K562 (cell line): Measurements from ENCODE around the gene AK4. TPM values are rescaled to one million over a fixed set of nuclear protein-coding genes. Genes with fewer than 3 reads are reported as not detected.
A peak's percentile ranks its signal among the peaks of the same experiment; 100 is the strongest.

Experiments
- EHMT2 ChIP-seq: fragments of 450-650 bp; IDR thresholded peaks from 2 replicates; pipeline ENCODE4 v1.6.1; 2018; ENCODE audit warnings: antibody characterized with exemption
- HIVEP1 ChIP-seq: fragments of 250-450 bp; sonication (Bioruptor Pico); IDR thresholded peaks from 2 replicates; pipeline ENCODE4 v1.4.0; 2020; ENCODE audit warnings: mild to moderate bottlenecking
- JUND ChIP-seq, 2 experiments: IDR thresholded peaks; 2 replicates in 1 of 2; 3 replicates in 1 of 2; pipeline ENCODE4 v1.6.1; 2011; ENCODE audit warnings: borderline replicate concordance in 2 of 2, low read depth in 2 of 2, low read length in 2 of 2, improper control_type of control experiment in 1 of 2, missing biosample characterization in 1 of 2, missing genetic modification characterization in 1 of 2, missing genetic modification reagents in 1 of 2
- MCM2 ChIP-seq: fragments of 450-650 bp; IDR thresholded peaks from 2 replicates; pipeline ENCODE4 v1.6.1; 2017; ENCODE audit warnings: low read depth, mild to moderate bottlenecking
- MCM7 ChIP-seq, 2 experiments: fragments of 450-650 bp; IDR thresholded peaks; 2 replicates each; pipeline ENCODE4 v1.6.1; 2016 to 2018
- MTA2 ChIP-seq: fragments of 450-650 bp; IDR thresholded peaks from 2 replicates; pipeline ENCODE4 v1.6.1; 2016; ENCODE audit warnings: low read depth
- NCOA4 ChIP-seq: fragments of 450-650 bp; IDR thresholded peaks from 2 replicates; pipeline ENCODE4 v1.6.1; 2018; ENCODE audit warnings: mild to moderate bottlenecking; ENCODE audit not compliant: partially characterized antibody
- NFRKB ChIP-seq: fragments of 450-650 bp; IDR thresholded peaks from 2 replicates; pipeline ENCODE4 v1.6.1; 2016; ENCODE audit warnings: low read depth
- SMAD2 ChIP-seq: fragments of 150-350 bp; IDR thresholded peaks from 2 replicates; pipeline ENCODE4 v1.6.1; 2014; ENCODE audit warnings: low read depth, mild to moderate bottlenecking, low read length
- TBP ChIP-seq: optimal IDR thresholded peaks from 2 replicates; pipeline ENCODE3; 2011; ENCODE audit warnings: low read depth, low read length, improper control_type of control experiment
- ZEB2 ChIP-seq: fragments of 450-650 bp; IDR thresholded peaks from 2 replicates; pipeline ENCODE4 v1.6.1; 2016
- ZNF282 ChIP-seq: sonication (generic); formaldehyde crosslinking; IDR thresholded peaks from 2 replicates; pipeline ENCODE4 v1.8.1; 2023; ENCODE audit warnings: missing genetic modification reagents
- ZZZ3 ChIP-seq: fragments of 450-650 bp; IDR thresholded peaks from 2 replicates; pipeline ENCODE4 v1.6.1; 2016; ENCODE audit warnings: antibody characterized with exemption, mild to moderate bottlenecking, moderate library complexity
- polyA plus RNA-seq, 8 experiments: library from polyadenylated mRNA; depleted of rRNA in 4 of 8; stranded (reverse) in 5 of 8; unstranded in 3 of 8; fragments of >200 nt; fragmentation: Nextera tagmentation in 2 of 8; fragmentation: Illumina TruSeq in 1 of 8; extraction: Ambion mirVana in 2 of 8; extraction: Trizol in 1 of 8; gene quantifications; 2 replicates each; pipeline versions ENCODE4 v1.2.1 to v1.2.3, GENCODE V29; 2011 to 2014; ENCODE audit warnings: inconsistent platforms in 1 of 8, missing spikeins in 1 of 8
- total RNA-seq, 7 experiments: library from RNA; depleted of rRNA in 6 of 7; stranded (reverse); fragments of >200 nt in 6 of 7; fragmentation: Illumina TruSeq in 2 of 7; extraction: Trizol in 2 of 7; gene quantifications; 2 replicates each; pipeline versions ENCODE4 v1.2.1 to v1.2.3, GENCODE V29; 2011 to 2021; ENCODE audit warnings: low replicate concordance in 1 of 7
- TF ChIP-seq, protein P1 (sequence below), 2 experiments: fragments of 450-650 bp; IDR thresholded peaks; 2 replicates each; pipeline ENCODE4 v1.6.1; 2016; ENCODE audit warnings: mild to moderate bottlenecking in 2 of 2, borderline replicate concordance in 1 of 2, low read depth in 1 of 2, moderate library complexity in 1 of 2
- TF ChIP-seq, protein P2 (sequence below): fragments of 250-450 bp; sonication (Bioruptor Pico); IDR thresholded peaks from 2 replicates; pipeline ENCODE4 v1.4.0; 2020

AK4 gene
- total and polyA plus RNA-seq, 9 of the 15 experiments (the other 6 are each of a cell fraction or from before 2014, with no cell fraction given), result 10.4 to 96.6 (median 21.5) TPM

DNA sequence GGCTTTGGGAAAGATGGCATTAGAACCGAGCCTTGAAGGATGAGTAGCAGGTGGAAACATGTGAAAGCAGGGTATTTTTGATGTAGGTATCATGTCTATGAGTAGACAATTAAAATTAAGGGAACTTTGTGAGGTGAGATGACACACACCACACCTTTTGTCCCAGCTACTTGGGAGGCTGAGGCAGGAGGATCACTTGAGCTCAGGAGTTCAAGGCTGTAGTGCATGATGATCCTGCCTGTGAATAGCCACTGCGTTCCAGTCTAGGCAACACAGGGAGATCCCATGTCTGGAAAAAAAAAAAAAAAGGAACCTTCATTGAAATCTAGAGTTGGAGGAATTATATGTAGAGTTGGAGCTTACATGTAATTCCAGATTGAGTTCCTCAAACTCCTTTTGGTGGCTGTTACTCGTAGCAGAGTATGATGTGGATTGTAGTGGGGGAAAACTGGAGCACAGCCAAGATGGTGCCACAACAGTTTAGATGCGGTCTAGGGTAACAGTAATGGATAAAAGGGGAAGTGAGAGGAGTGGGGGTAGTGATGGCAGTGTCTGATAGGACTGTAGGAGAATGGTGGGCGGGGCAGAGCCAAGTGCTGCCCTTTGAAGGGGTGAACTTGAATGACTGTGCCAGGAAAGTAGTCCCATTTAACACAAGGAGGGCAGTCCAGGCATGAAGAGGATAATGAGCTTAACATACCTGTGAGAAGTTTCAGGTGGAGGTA lies 17.4 kb downstream of the AK4 start (continued):
- TF ChIP-seq, protein P1, sequence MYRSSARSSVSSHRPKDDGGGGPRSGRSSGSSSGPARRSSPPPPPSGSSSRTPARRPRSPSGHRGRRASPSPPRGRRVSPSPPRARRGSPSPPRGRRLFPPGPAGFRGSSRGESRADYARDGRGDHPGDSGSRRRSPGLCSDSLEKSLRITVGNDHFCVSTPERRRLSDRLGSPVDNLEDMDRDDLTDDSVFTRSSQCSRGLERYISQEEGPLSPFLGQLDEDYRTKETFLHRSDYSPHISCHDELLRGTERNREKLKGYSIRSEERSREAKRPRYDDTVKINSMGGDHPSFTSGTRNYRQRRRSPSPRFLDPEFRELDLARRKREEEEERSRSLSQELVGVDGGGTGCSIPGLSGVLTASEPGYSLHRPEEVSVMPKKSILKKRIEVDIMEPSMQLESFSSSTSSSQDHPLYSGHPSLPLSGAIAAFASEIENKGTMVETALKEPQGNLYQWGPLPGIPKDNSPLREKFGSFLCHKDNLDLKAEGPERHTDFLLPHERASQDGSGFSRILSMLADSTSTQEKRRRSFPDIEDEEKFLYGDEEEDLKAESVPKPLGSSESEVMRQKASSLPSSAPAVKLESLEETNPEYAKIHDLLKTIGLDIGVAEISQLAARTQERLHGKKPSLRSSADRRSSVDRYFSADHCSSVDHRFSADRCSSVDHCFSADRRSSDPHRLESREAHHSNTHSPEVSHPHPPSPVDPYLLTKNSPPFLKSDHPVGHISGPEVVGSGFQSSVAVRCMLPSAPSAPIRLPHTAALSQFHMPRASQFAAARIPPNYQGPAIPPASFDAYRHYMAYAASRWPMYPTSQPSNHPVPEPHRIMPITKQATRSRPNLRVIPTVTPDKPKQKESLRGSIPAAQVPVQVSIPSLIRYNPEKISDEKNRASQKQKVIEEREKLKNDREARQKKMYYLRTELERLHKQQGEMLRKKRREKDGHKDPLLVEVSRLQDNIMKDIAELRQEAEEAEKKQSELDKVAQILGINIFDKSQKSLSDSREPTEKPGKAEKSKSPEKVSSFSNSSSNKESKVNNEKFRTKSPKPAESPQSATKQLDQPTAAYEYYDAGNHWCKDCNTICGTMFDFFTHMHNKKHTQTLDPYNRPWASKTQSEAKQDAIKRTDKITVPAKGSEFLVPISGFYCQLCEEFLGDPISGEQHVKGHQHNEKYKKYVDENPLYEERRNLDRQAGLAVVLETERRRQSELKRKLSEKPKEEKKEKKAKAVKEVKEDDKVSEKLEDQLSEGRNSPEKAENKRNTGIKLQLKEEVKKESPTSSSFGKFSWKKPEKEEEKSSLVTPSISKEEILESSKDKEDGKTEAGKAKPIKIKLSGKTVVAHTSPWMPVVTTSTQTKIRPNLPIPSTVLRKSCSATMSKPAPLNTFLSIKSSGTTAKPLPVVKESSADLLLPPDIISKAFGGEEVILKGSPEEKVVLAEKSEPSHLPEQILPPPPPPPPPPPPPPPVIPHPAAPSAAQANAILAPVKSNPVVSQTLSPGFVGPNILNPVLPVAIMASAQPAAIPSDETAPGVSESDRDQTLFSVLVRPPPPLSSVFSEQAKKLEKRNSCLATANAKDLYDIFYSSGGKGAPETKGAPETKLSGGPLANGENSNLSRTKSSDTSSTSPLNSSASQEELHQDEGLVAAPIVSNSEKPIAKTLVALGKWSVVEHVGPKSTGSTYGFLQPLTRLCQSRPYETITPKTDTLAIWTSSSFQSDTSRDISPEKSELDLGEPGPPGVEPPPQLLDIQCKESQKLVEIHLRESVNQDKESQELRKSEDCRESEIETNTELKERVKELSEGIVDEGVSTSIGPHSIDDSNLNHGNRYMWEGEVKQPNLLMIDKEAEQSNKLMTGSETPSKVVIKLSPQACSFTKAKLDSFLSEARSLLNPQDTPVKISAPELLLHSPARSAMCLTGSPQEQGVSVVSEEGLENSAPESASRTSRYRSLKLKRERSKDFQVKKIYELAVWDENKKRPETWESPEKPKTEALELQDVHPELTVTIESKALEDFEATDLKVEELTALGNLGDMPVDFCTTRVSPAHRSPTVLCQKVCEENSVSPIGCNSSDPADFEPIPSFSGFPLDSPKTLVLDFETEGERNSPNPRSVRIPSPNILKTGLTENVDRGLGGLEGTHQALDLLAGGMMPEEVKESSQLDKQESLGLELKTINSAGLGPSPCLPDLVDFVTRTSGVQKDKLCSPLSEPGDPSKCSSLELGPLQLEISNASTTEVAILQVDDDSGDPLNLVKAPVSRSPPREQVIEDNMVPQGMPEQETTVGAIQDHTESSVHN (IDR thresholded peaks at IDR 0.05; ENCODE audit: borderline replicate concordance in 1 of 2, low read depth in 1 of 2), result no peak
- TF ChIP-seq, protein P2, sequence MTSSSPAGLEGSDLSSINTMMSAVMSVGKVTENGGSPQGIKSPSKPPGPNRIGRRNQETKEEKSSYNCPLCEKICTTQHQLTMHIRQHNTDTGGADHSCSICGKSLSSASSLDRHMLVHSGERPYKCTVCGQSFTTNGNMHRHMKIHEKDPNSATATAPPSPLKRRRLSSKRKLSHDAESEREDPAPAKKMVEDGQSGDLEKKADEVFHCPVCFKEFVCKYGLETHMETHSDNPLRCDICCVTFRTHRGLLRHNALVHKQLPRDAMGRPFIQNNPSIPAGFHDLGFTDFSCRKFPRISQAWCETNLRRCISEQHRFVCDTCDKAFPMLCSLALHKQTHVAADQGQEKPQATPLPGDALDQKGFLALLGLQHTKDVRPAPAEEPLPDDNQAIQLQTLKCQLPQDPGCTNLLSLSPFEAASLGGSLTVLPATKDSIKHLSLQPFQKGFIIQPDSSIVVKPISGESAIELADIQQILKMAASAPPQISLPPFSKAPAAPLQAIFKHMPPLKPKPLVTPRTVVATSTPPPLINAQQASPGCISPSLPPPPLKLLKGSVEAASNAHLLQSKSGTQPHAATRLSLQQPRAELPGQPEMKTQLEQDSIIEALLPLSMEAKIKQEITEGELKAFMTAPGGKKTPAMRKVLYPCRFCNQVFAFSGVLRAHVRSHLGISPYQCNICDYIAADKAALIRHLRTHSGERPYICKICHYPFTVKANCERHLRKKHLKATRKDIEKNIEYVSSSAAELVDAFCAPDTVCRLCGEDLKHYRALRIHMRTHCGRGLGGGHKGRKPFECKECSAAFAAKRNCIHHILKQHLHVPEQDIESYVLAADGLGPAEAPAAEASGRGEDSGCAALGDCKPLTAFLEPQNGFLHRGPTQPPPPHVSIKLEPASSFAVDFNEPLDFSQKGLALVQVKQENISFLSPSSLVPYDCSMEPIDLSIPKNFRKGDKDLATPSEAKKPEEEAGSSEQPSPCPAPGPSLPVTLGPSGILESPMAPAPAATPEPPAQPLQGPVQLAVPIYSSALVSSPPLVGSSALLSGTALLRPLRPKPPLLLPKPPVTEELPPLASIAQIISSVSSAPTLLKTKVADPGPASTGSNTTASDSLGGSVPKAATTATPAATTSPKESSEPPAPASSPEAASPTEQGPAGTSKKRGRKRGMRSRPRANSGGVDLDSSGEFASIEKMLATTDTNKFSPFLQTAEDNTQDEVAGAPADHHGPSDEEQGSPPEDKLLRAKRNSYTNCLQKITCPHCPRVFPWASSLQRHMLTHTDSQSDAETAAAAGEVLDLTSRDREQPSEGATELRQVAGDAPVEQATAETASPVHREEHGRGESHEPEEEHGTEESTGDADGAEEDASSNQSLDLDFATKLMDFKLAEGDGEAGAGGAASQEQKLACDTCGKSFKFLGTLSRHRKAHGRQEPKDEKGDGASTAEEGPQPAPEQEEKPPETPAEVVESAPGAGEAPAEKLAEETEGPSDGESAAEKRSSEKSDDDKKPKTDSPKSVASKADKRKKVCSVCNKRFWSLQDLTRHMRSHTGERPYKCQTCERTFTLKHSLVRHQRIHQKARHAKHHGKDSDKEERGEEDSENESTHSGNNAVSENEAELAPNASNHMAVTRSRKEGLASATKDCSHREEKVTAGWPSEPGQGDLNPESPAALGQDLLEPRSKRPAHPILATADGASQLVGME (CRISPR knock-in tag), result no peak
- TF ChIP-seq MTA2 (peak; percentile 29; the same call in 1 of the 2 replicates), ZEB2 (peak; percentile 57; the same call in 1 of the 2 replicates), MCM2 (no peak), SMAD2 (no peak), ZNF282 (CRISPR knock-in tag) (no peak), EHMT2 (peak; percentile 83; the same call in 1 of the 2 replicates), NFRKB (no peak), NCOA4 (no peak), HIVEP1 (CRISPR knock-in tag) (no peak), TBP (no peak), ZZZ3 (no peak), JUND (IDR thresholded peaks at IDR 0.05; ENCODE audit: borderline replicate concordance, low read depth, low read length) (no peak), JUND (tag; IDR thresholded peaks at IDR 0.05; ENCODE audit: borderline replicate concordance, low read depth, low read length) (peak; percentile 22; the same call in 1 of the 3 replicates), MCM7 (IDR thresholded peaks at IDR 0.05) (no peak)
